NT2/D1 (cell line): ENCODE data around the gene SCN3B.

Experiments
- SUZ12 ChIP-seq: IDR thresholded peaks from 2 replicates; pipeline ENCODE4 v1.6.1; 2011; ENCODE audit not compliant: insufficient read length, insufficient read depth; ENCODE audit errors: extremely low read depth
- YY1 ChIP-seq: IDR thresholded peaks from 2 replicates; pipeline ENCODE4 v1.6.1; 2011; ENCODE audit not compliant: insufficient read length, insufficient read depth
- ZNF274 ChIP-seq: IDR thresholded peaks from 2 replicates; pipeline ENCODE4 v1.6.1; 2011; ENCODE audit warnings: mild to moderate bottlenecking, low read depth, low read length

DNA sequence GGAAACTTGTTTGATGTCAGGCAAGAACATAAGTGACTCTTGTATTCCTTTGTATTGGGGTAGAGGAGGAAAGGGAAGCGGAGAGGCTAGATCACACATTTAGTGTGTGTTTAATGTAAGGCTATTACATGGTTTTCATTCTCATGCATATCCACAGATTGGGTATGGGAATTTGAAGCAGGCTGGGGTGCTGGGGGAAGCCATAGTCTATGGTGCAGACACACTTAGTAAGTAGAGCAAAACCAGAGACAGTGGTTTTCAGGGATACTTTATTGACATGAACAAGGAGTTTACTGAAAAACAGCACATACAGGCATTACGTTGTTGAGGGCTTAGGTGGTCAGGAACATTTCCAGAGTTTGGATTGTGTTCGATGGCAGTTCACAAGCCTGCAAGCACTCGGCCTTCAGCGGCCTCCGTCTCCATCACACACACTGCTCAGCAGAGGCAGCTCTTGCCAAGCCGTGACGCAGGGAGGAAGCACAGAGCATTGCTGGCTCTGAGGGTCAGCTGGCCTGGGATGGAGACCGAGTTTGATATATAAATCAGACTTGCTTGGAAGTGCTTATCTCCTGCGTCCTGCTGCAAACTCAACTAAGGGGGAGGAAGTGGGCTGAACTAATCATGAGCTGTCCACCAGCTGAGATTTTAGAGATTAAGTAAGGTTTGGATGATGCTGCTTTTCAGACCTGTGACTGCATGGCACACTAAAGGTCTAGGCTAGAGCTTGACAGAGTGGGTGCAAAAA is 25.3 kb downstream of the SCN3B start:
- TF ChIP-seq SUZ12 (no peak), YY1 (no peak), ZNF274 (no peak)
